Stimulated activated CD8-positive, alpha-beta memory T cell treated with anti-CD3 and anti-CD28 coated beads, Interleukin-4, amount 100 ng/mL, for 24 hours (primary cell): ENCODE measurements around the gene ZNF253.
A peak's percentile ranks its signal among the peaks of the same experiment; 100 is the strongest.
"Not testable (repeated sequence)": the region's sequence is repeated elsewhere in the genome, so short reads cannot be mapped to it uniquely, and the experiment has no call there.

Experiments
- DNase-seq: peaks from one replicate; pipeline ENCODE4 v3.0.0-alpha.2; 2020; ENCODE audit warnings: low read depth

The ZNF253 gene

GRCh38 chr19:19865750-19866610 is at the start of gene ZNF253:
TSS of gene ZNF253 (plus strand) at chr19:19865882. CDS start at chr19:19865997, 115 bp downstream.
- DNase-seq = peak; percentile 96

DNA sequence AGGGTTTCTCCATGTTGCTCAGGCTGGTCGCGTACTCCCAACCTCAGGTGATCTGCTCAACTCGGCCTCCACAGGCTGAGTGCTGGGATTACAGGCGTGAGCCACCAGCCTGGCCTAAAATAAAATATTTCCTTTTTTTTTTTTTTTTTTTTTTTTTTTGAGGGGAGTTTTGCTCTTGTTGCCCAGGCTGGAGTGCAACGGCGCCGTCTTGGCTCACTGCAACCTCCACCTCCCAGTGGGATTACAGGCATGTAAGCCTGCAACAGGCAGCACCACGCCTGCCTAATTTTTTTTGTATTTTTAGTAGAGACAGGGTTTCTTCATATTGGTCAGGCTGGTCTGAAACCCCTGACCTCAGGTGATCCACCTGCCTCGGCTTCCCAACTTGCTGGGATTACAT is 49.0 kb upstream of the ZNF253 start:
- DNase-seq = no peak

GRCh38 chr19:19817357-19817756 is 48.3 kb upstream of the ZNF253 start:
- peak; percentile 12 for DNase-seq

DNA sequence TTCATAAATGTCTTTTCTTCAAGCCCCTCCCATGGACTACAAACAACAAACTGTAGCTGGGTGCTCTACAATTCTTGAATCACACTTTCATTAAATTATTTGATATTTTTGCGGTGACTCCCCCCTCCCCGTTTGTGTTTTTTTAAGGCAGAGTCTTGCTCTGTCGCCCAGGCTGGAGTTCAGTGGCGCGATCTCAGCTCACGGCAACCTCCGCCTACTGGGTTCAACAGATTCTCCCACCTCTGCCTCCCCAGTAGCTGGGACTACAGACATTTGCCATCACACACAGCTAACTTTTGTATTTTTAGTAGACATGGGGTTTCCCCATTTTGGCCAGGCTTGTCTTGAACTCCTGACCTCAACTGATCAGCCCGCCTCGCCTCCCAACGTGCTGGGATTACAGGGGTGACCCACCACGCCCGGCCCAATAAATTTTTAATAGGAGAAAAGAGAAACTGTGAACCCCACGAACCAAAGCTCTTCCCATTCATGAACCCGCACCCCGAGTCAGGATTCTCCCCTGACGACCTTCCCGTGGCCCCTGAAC is 44.8 kb upstream of the ZNF253 start:
- no peak for DNase-seq

- DNase-seq = peak; percentile 94
Measured at GRCh38 chr19:19821366-19821951, 44.2 kb upstream of the ZNF253 start, which contains the start of gene ZNF506. TSS of gene ZNF506 (minus strand) at chr19:19821750. CDS start at chr19:19821603, 147 bp downstream.

DNA sequence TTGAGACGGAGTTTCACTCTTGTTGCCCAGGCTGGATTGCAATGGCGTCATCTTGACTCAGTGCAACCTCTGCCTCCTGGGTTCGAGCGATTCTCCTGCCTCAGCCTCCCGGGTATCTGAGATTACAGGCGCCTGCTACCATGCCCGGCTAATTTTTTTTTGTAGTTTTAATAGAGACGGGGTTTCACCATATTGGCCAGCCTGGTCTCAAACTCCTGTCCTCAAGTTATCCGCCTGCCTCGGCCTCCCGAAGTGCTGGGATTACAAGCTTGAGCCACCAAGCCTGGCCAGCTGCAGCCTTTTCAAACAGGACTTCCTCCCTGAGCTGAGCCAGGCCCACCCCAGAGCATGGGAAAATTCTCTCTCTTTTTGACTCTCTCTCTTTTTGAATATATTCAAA is 43.7 kb upstream of the ZNF253 start:
- not testable (repeated sequence) for DNase-seq

GRCh38 chr19:19823916-19824315 is 41.8 kb upstream of the ZNF253 start:
- no peak for DNase-seq

- DNase-seq = no peak
Measured at GRCh38 chr19:19826875-19827274, 38.8 kb upstream of the ZNF253 start.

GRCh38 chr19:19835560-19836038 is 30.1 kb upstream of the ZNF253 start:
- no peak for DNase-seq

- DNase-seq = no peak
Measured at GRCh38 chr19:19847781-19848180, 17.9 kb upstream of the ZNF253 start.

DNA sequence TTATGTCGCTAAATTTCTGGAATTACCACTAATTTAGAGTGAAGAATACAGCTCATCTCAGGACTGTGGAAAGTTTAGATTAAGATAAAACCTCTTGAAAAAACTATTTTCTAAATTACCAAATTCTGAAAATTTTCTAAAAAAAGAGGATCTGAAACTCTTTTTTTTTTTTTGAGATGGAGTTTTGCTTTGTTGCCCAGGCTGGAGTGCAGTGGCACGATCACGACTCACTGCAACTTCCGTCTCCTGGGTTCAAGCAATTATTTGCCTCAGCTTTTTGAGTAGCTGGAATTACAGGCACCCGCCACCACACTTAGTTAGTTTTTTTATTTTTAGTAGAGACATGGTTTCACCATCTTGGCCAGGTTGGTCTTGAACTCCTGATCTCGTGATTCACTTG is 16.6 kb upstream of the ZNF253 start:
- DNase-seq = no peak

DNA sequence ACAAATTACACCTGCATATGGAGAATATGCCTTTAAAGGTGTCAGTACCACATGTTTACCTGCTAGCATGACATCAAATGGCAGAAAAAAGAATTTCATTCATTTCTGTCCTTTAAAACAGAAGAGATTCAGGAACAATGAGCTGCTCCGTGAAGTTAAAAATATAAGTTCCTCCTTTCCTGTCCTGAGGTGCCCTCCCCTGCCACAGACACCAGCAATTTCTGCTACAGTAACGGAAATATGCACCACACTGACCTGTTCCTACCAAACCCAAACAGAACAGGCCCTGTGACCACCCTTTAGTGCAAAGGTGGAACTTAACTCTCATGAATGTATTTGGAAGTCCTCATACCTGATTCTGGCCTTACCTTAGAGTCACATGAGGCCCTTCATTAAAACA is 13.9 kb upstream of the ZNF253 start:
- not testable (repeated sequence) for DNase-seq

DNA sequence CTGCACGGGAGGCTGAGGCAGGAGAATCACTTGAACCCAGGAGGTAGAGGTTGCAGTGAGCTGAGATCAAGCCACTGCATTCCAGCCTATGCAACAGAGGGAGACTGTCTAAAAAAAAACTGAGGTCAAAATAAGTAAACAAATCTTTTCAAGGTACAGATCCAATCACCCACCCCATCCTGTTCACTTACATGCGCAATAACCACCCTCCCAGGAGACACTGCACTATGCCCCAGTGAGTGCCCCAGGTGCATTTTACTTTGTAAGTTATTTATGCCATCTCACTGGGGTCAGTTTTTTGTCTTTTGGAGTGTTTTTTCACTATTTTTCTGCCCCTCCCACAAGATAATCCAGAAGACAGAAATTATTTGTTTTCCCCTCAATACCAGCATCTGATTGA is 6.9 kb upstream of the ZNF253 start:
- no peak for DNase-seq

DNA sequence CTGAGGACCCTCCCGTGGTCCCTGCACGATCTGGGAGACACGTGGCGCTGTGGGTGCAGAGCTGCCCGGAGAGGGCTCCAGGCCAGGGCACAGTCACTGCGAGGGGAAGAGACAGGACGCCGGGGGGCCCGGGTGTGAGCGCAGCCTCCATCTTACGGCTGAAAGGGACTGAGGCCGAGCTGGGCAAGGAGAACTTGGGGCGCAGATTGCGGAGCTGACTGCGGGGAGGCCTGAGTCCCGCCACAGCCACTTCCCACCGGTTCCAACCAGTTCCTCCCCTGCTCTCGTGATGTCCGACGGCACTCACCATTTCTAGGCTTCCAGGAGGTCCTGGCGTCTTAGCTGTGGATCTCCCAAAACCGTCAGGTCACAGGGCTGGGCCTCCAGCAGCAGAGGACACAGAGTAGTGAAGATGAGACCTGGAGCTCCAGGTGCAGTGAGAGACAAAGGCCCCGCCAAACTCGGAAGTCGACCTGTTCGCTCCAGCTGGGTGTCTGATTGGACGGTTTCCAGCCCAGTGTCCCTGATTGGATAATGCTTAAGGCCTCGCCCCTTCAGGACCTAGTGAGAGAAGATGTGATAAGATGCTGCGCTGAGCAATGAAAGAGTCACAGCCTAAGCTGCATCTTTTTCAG is 4.8 kb upstream of the ZNF253 start:
- DNase-seq = no peak

DNA sequence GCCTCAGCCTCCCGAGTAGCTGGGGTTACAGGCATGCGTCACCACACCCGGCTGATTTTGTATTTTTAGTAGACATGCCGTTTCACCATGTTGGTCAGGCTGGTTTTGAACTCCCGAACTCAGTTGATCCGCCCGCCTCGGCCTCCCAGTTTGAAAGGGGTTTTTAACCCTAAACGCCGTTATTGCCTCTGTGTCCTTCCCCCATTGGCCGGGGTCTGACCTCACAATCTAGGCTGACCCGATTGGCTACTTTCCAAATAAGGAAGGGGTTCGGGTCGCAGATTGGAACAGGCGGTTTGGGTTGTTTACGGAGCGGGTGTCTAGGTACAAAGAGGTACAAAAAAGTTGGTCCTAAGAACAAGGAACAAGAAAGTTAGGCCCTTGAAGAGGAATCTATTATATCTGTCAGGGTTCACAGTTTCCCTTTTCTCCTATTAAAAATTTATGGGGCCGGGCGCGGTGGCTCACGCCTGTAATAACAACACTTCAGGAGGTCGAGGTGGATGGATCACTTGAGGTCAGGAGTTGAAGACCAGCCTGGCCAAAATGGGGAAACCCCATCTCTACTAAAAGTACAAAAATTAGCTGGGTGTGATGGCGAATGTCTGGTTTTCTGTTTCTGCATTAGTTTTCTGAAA is 1.0 kb downstream of the ZNF253 start:
- DNase-seq = no peak

DNA sequence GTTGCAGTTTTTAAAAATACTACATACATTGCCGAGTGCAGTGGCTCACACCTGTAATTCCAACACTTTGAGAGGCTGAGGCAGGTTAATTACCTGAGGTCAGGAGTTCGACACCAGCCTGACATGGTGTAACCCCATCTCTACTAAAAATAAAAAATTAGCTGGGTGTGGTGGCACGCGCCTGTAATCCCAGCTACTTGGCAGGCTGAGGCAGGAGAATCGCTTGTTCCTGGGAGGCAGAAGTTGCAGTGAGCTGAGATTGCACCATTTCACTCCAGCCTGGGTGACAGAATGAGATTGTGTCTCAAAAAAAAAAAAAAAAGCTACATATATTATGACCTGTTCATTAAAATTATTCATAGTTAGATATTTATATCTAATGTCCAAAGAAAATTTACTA is 4.4 kb downstream of the ZNF253 start:
- not testable (repeated sequence) for DNase-seq

DNA sequence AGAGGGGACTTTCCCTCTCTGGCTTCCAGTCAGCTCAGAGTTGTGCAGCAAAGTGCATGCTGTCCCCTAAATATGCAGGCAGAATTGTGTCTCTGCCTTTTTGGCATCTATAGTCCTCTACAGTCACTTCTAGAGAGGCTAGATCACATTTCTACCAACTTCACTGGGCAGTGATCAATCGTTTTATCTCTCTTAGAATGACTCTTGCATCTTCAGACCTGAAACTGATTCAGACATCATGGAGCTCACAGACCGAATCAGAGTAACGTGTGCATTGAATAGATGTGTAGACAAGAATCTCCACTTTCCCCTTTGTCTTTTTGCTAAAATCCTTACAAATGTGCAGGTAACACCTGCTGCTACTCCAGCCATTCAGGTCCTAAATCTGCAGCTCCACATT is 6.2 kb downstream of the ZNF253 start:
- no peak for DNase-seq

GRCh38 chr19:19873381-19873780 is 7.7 kb downstream of the ZNF253 start:
- DNase-seq = no peak

- DNase-seq = no peak
Measured at GRCh38 chr19:19877724-19878123, 12.0 kb downstream of the ZNF253 start.

DNA sequence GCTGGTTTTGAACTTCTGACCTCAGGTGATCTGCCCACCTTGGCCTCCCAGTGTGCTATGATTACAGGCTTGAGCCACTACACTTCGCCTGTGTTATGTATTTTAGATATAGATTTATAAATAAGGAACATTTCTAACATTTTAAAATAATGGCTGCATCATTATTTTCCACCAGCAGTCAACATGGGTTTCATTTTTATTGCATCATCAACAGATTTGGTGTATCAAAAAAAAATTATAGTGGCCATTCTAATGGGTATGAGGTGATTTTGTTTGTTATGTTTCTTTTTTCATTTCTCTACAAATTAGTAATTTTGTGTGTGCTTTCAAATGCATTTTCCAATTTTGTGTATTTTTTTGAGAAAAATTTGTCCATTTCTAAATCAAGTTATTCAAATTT is 18.9 kb downstream of the ZNF253 start:
- no peak for DNase-seq

DNA sequence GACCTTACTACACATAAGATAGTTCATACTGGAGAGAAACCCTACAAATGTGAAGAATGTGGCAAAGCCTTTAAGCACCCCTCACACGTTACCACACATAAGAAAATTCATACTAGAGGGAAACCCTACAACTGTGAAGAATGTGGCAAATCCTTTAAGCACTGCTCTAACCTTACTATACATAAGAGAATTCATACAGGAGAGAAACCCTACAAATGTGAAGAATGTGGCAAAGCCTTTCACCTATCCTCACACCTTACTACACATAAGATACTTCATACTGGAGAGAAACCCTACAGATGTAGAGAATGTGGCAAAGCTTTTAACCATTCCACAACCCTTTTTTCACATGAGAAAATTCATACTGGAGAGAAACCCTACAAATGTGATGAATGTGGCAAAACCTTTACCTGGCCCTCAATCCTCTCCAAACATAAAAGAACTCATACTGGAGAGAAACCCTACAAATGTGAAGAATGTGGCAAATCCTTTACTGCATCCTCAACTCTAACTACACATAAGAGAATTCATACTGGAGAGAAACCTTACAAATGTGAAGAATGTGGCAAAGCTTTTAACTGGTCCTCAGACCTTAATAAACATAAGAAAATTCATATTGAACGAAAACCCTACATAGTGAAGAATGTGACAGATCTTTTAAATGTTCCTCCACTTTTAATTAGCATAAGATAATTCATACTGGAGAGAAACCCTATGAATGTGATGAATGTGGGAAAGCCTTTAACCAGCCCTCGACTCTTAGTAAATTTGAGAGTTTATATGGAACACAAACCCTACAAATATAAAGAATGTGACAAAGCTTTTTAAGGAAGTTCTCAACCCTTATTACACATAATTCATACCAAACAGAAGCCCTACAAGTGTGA is 26.6 kb downstream of the ZNF253 start:
- not testable (repeated sequence) for DNase-seq
